OCI-LY7 (cell line): ENCODE data around the gene INF2.

ENCODE experiments used
- CTCF ChIP-seq: fragments of 200-600 bp; sonication (generic); conservative IDR thresholded peaks from 2 replicates; pipeline ENCODE4 v1.5.1; 2014; ENCODE audit warnings: mild to moderate bottlenecking, antibody characterized with exemption, low read length, moderate library complexity, mixed read lengths
- EZH2phosphoT487 ChIP-seq: fragments of 200-600 bp; sonication (generic); IDR thresholded peaks from 2 replicates; pipeline ENCODE4 v1.6.1; 2018; ENCODE audit warnings: low read depth, borderline replicate concordance, mild to moderate bottlenecking, mixed run types, antibody characterized with exemption, low read length, moderate library complexity, mixed read lengths

GRCh38 chr14:104677512-104678332 lies 11.7 kb upstream of the INF2 start:
- TF ChIP-seq CTCF (no peak), EZH2phosphoT487 (no peak)
